LNCAP (cell line): Measurements from ENCODE around the gene WHRN.

Source experiments
- CTCF ChIP-seq: fragments of 450-650 bp; IDR thresholded peaks from 2 replicates; pipeline ENCODE4 v1.5.1; 2017; ENCODE audit warnings: mild to moderate bottlenecking

The WHRN gene

GRCh38 chr9:114505187-114506081 is at the start of gene WHRN:
Gene WHRN (minus strand): TSS chr9:114505473. CDS start chr9:114504801, 672 bp downstream.
- TF ChIP-seq CTCF: no peak

GRCh38 chr9:114553202-114553601 is 47.9 kb upstream of the WHRN start:
- no peak for TF ChIP-seq CTCF

- no peak for TF ChIP-seq CTCF
Measured at GRCh38 chr9:114552706-114553105, 47.4 kb upstream of the WHRN start.

- no peak for TF ChIP-seq CTCF
Measured at GRCh38 chr9:114551750-114552685, 46.7 kb upstream of the WHRN start.

- TF ChIP-seq CTCF: no peak
Measured at GRCh38 chr9:114549697-114550330, 44.5 kb upstream of the WHRN start.

- no peak for TF ChIP-seq CTCF
Measured at GRCh38 chr9:114546851-114547250, 41.6 kb upstream of the WHRN start.

- no peak for TF ChIP-seq CTCF
Measured at GRCh38 chr9:114545055-114545454, 39.8 kb upstream of the WHRN start.
